ENCODE measurements around the gene KRTAP4-2.
"Not testable (repeated sequence)": the region's sequence is repeated elsewhere in the genome, so short reads cannot be mapped to it uniquely, and the experiment has no call there.

The KRTAP4-2 gene

DNA sequence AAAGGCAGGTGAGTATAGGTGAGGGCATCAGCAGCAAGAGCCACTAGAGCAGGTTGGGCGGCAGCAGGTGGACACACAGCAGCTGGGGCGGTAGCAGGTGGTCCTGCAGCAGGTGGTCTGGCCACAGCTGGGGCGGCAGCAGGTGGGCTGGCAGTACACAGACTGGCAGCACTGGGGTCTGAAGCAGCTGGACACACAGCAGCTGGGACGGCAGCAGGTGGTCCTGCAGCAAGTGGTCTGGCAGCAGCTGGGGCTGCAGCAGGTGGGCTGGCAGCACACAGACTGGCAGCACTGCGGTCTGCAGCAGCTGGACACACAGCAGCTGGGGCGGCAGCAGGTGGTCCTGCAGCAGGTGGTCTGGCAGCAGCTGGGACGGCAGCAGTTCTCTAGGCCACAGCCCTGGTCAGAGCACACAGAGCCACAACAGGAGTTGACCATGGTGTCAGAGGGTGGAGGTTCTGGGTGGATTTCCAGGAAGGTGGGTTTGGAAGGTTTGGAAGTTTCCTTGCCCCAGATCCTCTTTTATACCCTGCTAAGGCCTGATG lies at the start of gene KRTAP4-2:
Gene KRTAP4-2 (minus strand): TSS at position 495 of the 545 bp plus-strand sequence. CDS start 57 bp downstream, at position 438.
- DNase-seq = no peak

DNA sequence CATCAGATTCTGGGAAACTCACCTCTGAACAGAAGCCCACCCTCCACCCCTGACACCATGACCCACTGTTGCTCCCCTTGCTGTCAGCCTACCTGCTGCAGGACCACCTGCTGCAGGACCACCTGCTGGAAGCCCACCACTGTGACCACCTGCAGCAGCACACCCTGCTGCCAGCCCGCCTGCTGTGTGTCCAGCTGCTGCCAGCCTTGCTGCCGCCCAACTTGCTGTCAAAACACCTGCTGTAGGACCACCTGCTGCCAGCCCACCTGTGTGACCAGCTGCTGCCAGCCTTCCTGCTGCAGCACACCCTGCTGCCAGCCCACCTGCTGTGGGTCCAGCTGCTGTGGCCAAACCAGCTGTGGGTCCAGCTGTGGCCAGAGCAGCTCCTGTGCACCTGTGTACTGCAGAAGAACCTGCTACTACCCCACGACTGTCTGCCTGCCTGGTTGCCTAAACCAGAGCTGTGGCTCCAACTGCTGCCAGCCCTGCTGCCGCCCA lies 48.6 kb upstream of the KRTAP4-2 start, which contains the start of gene KRTAP9-2:
Gene KRTAP9-2 (plus strand): TSS at position 51 of the 498 bp plus-strand sequence. CDS start 7 bp downstream, at position 58.
- DNase-seq = not testable (repeated sequence)

DNA sequence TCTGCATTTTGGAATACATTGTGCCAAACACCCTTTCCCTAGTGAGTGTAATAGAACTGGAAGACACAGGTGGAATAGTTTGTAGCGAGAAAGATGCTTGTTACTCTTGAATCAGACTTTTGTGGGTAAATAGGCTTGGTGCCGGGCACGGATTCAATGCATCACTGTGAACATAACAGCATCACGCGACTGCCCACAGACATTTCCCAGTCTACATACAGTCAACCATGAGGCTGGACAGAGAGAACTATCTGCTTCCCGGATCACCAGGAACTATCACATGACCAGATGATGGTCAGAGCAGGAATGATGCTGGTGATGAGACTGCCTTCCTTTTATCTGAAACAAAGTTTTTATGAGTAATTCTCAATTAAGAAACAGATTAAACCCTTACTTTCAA lies 48.0 kb upstream of the KRTAP4-2 start:
- DNase-seq = no peak

DNA sequence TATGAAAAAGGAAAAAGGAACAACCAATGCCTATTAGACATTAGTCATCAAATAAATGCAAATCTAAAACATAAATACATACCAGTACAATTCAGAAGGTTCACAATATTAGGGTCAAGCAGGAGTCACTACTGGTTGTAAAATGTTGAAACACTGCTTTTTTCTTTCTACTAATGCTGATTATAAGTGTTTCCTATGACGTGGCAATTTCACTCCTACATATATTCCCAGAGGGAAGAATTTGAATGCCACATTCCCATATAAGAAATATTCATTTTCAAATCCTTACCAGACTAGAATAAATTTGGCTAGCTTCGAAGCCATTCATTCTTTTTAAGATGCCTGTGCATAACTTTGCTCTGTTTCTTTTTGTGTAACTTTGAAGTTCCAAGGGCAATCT lies 45.8 kb upstream of the KRTAP4-2 start:
- no peak for DNase-seq

DNA sequence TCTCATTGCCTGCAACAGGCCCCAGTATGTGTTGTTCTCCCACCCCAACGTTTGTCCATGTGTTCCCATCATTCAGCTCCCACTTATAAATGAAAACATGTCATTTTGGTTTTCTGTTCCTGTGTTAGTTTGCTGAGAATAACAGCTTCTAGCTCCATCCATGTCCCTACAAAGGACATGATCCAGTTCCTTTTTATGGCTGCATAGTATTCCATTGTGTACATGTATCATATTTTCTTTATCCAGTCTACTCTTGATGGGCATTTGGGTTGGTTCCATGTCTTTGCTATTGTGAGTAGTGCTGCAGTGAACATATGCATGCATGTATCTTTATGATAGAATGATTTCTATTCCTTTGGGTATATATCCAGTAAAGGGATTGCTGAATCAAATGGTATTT lies 37.7 kb upstream of the KRTAP4-2 start:
- DNase-seq = no peak

DNA sequence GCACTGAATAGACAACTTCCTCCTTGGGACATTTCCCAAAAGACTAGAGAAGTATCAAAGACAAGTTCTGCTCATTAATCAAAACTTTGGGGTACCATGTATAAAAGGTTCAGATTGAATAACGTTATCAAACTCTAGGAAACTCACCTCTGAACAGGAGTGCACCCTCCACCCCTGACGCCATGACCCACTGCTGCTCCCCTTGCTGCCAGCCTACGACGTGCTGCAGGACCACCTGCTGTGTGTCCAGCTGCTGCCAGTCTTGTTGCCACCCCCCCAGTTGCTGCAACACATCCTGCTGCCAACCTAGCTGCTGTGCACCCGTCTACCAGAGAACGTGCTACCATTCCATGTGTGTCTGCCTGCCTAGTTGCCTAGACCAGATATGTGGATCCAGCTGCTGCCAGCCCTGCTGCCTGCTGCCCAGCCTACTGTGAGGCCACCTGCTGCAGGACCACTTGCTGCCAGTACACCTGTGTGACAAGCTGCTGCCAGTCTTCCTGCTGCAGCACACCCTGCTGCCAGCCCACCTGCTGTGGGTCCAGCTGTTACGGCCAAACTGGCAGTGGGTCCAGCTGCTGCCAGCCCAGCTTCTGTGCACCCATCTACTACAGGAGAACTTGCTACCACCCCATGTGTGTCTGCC lies 34.6 kb upstream of the KRTAP4-2 start:
- DNase-seq = no peak

DNA sequence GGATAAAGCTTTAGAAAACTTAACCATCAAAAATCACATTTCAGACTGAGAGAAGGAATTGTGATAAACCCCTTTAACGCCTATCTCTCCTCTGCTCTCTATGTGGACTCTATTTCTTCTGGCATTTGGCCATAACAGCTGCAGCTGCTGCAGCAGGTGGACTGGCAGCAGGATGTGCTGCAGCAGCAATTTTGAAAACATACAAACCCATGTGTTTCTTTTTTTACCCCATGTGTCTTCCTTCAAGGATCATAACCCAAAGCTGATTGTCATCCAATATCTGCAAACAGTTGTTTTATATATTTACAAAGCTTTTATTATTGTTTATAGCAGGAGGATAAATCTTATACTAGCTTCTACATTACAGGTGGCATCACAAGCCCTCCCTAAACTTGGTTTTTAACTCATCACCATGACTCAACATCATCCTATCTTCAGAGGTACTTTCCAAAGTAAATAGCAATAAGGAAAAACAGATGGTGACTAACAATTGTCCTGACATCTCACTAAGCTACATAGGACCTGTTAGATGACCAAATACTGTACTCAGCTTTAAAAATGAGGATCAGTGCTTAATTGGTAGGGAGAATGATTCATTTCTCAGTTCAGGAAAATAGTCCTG lies 33.9 kb upstream of the KRTAP4-2 start:
- DNase-seq = no peak

DNA sequence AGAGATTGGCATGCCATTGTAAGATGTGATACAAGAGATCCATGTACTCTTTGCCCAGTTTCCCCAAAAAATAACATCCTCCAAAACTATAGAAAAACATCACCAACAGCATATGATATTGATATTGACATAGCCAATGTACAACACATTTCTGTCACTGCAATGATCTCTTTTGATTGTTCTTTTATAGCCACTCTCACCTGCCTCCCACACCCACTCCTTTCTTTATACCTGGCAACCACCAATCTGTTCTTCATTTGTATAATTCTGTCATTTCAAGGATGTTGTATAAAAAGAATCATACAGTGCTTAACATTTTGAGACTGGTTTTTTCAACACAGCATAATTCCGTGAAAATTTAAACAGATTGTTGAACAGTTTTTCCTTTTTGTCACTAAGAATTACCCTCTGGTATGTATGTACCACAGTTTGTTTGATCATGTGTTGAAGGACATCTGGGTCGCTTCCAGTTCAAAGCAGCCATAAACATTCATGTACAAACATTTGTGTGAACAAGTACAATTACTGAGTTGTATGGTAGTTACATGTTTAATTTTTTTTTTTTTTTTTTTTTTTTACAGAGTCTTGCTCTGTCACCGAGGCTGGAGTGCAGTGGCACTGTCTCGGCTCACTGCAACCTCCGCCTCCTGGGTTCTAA lies 21.5 kb upstream of the KRTAP4-2 start:
- DNase-seq = no peak

DNA sequence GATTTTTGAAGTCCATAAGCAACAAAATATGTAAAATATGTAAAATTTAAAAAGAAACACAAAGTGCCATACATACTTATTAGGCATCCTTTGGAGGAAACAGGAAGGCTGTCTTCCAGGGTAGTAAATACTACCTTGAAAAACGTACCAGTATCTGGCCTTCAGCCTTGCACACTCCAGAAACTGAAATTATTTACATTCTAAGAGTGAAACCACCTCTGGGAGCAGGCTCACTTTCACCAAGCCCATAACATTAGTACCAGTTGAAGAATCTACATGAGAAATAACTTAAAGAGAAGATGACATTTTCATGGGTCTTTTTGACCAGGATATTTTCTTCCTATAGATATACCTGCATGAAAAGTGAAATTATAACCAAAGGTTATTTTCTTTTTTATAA lies 18.0 kb upstream of the KRTAP4-2 start:
- no peak for DNase-seq

DNA sequence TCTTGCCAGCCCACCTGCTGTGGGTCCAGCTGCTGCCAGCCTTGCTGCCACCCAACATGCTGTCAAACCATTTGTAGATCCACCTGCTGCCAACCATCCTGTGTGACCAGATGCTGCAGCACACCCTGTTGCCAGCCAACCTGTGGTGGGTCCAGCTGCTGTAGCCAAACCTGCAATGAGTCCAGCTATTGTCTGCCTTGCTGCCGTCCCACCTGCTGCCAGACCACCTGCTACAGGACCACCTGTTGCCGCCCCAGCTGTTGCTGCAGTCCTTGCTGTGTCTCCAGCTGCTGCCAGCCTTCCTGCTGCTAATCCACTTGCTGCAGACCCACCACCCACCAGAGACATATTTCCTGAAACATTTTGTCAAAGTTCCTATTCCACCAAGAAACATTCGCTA lies 12.3 kb upstream of the KRTAP4-2 start:
- no peak for DNase-seq

DNA sequence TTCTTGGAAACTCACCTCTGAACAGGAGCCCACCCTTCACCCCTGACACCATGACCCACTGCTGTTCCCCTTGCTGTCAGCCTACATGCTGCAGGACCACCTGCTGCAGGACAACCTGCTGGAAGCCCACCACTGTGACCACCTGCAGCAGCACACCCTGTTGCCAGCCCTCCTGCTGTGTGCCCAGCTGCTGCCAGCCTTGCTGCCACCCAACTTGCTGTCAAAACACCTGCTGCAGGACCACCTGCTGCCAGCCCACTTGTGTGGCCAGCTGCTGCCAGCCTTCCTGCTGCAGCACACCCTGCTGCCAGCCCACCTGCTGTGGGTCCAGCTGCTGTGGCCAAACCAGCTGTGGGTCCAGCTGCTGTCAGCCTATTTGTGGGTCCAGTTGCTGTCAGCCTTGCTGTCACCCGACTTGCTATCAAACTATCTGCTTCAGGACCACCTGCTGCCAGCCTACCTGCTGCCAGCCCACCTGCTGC lies 11.9 kb upstream of the KRTAP4-2 start, which contains the start of gene KRTAP9-1:
Gene KRTAP9-1 (plus strand): TSS at position 51 of the 482 bp plus-strand sequence. CDS start 0 bp downstream, at position 51.
- not testable (repeated sequence) for DNase-seq

DNA sequence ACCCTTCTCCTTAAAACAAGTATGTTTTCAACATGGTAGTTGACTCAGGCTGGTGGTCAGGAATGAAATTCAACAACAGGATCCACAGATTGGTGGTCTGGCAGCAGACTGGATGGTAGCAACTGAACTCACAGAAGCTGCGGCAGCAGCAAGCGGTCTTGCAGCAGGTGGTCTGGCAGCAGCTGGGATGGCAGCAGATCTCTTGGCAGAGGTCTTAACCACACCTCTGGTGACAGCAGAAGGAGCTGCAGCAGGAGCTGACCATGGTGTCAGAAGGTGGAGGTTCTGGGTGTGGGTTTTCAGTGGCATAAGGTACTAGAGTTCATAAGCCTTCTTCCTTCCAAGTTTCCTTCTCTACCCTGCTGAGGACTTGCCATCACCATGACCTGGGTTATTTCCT lies 8.9 kb upstream of the KRTAP4-2 start:
- no peak for DNase-seq

DNA sequence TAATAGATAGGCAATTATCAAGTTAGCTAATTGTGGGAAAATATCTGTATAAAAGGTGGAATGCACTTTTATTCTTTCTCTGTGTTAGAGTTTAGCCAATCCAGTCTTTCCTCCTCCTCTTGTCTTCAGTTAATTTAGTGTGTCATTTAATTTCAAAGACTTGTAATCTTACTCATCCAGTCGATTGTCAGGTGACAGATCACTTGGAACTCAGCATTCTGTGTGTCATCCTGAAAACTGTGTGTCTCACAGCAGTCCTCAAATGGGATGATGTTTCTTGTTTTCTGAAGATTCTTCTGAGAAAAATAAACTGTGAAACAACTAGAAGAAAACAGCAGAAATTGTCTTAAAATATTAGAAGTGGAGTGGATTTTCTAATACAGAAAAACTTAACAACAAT lies 7.0 kb upstream of the KRTAP4-2 start:
- DNase-seq = no peak

DNA sequence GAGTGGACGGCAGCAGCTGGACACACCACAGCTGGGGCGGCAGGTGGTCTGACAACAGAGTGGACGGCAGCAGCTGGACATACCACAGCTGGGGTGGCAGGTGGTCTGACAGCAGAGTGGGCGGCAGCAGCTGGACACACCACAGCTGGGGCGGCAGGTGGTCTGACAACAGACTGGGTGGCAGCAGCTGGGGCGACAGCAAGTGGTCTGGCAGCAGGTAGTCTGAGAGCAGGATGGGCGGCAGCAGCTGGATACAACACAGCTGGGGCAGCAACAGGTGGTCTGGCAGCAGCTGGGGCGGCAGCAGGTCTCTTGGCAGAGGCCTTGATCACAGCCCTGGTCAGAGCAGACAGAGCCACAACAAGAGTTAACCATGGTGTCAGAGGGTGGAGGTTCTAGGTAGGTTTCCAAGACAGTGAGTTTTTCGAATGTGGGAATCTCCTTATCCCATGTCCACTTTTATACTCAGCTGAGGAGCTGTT lies 6.5 kb upstream of the KRTAP4-2 start, which contains the start of gene KRTAP4-1:
Gene KRTAP4-1 (minus strand): TSS at position 432 of the 482 bp plus-strand sequence. CDS start 57 bp downstream, at position 375.
- DNase-seq = no peak

DNA sequence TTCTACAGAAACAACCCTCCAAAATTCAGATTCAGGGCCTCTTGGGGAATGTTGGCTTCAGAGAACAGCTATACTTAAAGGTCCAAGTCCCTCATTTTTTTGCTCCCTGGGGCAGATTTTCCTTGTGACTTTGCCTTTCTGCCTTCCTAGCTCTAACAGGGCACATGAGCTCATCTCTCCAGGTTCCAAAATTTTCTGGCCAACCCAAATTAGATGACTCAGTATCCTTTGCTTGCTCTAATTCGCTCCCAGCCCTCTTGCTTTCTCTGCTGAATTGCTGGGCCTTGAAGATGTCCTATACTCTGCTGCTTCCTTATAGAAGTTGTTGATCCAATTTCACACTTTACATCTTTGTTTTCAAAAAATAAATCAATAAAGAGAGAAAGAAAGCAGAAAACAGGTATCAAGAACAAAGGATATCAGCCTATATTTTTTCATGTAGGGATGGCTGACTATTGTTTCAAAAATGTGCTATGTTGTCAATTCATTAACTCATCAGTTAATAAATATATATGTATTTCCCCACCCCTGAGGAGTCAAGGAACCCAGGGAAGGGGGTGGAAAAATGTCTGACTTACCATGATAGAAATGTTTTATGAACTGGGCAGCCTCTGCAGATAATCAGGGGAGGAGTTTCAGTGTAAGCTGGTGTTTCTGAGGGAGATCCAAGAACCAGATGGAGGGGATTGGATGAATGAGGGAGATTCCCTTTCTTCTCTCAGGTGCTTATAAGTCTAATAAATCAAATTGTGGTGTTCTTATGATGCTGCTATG lies 1.0 kb upstream of the KRTAP4-2 start:
- no peak for DNase-seq

DNA sequence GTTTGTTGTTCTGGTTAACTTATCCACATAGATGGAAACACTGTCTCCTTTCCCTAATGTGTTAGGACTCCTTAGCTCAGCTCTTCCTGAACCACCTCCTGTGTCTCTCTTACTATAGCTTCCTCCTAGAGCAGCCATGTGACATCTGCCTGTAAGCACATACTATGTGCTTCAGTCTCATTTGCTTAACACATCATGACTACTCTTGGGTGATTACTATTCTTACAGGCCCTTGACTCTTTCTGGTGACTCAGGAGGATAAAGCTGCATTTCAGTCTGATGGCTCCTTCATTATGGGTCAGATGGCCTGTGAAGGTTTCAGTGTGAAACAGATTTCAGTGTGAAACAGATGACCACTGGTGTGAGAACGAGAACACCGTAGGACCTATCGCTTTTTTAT lies 320 bp upstream of the KRTAP4-2 start:
- no peak for DNase-seq

DNA sequence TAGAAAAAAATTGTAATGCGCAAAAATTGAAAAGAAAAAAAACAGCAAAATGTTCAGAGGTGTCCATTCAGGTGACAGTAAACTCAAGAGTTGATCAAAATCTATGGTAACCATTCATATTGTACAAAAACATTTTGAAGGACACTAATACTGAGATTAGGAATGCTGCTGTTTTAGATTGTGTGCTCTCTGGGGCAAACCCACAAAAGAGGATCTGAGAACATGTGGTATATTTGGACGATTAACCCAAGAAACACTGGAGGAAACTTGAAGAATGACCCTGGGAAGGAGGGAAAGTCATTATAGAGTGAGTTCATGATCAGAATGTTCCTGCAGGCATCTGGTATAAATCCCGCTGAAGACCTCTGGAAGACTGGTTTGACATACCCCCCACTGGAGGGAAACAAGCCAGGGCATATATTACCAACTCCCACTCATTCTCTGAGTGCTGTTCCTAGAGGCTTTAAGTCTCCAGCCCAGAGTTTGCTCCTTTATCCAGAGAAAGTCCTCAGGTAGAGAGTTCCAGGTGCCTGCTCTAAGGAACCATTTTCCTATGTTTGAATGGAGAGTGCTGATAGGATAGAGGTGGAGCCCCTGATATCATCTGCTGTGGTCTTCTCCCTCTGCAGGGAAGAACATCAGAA lies 1.2 kb downstream of the KRTAP4-2 start:
- no peak for DNase-seq

DNA sequence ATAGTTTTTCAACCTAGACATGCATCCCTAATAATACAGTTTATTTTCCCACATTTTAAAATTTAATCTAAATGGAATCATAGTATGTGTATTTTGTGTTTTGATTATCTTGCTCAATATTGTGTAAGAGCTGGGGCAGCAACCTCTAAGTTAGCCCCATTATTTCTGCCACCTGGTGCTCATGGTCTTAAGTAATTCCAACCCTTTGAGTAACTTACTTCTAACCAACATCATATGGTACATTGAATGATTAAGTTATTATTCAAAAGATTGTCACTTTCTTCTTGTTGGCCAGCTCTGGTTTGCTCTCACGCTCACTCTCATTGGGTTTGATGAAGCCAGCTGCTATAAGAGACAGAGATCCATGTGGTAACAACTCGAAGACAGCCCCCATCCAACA lies 6.1 kb downstream of the KRTAP4-2 start:
- no peak for DNase-seq

DNA sequence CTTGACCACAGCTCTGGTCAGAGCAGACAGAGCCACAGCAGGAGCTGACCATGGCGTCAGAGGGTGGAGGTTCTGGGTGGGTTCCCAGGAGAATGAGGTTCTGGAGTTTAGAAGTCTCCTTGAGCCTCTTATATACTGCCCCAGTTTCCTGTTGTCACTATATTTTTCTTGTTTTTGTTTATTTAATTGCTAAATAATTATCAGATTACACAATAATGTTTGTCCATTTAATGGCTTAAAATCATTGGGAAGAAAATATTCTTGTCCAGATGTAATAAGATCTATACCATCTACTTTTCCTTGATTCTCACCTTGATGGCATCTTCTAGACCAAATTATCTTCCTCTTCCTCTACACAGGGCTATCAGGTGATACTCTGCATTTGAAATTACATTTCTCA lies 9.9 kb downstream of the KRTAP4-2 start, which contains the start of gene KRTAP4-3:
Gene KRTAP4-3 (minus strand): TSS at position 101 of the 400 bp plus-strand sequence. CDS start 49 bp downstream, at position 52.
- no peak for DNase-seq

DNA sequence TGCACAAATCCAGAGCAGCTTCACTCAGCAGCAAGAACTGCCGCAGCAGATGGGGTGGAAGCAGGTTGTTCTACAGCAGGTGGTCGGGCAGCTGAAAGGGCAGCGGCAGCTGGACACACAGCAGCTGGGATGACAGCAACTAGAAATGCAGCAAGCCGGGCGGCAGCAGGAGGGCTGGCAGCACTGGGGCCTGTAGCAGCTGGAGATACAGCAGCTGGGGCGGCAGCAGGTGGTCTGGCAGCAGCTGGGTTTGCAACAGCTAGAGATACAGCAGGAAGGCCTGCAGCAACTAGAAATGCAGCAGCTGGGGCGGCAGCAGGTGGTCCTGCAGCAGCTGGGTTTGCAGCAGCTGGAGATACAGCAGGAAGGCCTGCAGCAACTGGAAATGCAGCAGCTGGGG lies 10.5 kb downstream of the KRTAP4-2 start:
- DNase-seq = no peak

DNA sequence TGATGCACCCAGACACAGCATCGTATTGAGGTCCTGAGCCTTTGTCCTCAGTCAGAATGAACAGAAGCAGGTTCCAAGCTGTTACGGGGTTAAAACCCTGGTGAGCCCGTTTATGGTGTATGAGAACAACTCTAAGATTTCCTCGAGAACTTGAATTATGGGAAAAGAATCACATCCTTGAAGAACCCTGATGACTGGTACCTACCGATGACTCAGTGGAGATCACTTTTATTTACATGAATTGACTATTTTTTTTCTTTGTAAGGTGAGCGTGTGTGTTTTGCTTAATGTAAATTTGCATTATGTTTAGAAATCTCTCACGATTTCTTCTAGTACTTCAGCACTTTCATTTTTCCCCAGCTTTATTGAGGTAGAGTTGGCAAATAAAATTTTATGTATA lies 14.2 kb downstream of the KRTAP4-2 start:
- DNase-seq = no peak

DNA sequence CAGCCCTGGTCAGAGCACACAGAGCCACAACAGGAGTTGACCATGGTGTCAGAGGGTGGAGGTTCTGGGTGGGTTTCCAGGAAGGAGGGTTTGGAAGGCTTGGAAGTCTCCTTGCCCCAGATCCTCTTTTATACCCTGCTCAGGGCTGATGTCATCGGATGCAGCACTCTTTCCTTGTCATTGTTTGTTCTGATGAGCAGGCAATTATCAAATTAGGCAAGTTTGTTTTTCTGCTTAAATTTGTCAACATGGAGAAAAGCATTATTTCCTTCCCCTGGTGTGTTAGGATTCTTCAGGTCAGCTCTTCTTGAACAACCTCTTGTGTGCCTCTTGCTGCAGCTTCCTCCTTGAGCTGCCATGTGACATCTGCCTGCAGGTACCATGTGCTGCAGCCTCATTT lies 17.4 kb downstream of the KRTAP4-2 start, which contains the start of gene KRTAP4-4:
Gene KRTAP4-4 (minus strand): TSS at position 101 of the 400 bp plus-strand sequence. CDS start 57 bp downstream, at position 44.
- no peak for DNase-seq

All from activated CD4-positive, alpha-beta T cell treated with anti-CD3 and anti-CD28 coated beads, Interleukin-2, amount 50 U/mL, for 4 hours (primary cell).